Mesodermal cell (in vitro differentiated cells): ENCODE results near the gene PPM1L.

Source experiments
- H3K27ac ChIP-seq: 2 replicates; pipeline ENCODE4 v1.7.0; 2013; ENCODE audit warnings: mild to moderate bottlenecking, low read depth, low read length, moderate library complexity; ENCODE audit not compliant: severe bottlenecking
- H3K36me3 ChIP-seq: 2 replicates; pipeline ENCODE4 v1.7.1; 2013; ENCODE audit warnings: mild to moderate bottlenecking, low read length, moderate library complexity; ENCODE audit not compliant: control insufficient read depth, insufficient read depth
- H3K4me1 ChIP-seq: one replicate; pipeline ENCODE4 v1.7.1; 2013; ENCODE audit warnings: mild to moderate bottlenecking, low read length; ENCODE audit not compliant: insufficient read depth, control insufficient read depth, poor library complexity, severe bottlenecking
- H3K4me3 ChIP-seq: 2 replicates; pipeline ENCODE4 v1.7.0; 2013; ENCODE audit warnings: low read length, control low read depth, mild to moderate bottlenecking; ENCODE audit not compliant: insufficient read depth, poor library complexity, severe bottlenecking; ENCODE audit errors: extremely low read depth
- H3K9me3 ChIP-seq: 2 replicates; pipeline ENCODE4 v1.7.1; 2013; ENCODE audit warnings: mild to moderate bottlenecking, low read length, moderate library complexity; ENCODE audit not compliant: control insufficient read depth
- WGBS, 2 experiments: methylation state at CpG; one replicate each; pipeline ENCODE4 v1.1.5; 2013; ENCODE audit warnings: missing lambda C conversion rate in 2 of 2; ENCODE audit not compliant: insufficient coverage in 2 of 2; 5-methylcytosine and 5-hydroxymethylcytosine counted together

The PPM1L gene

GRCh38 chr3:161126495-161126894 lies 370.5 kb downstream of the PPM1L start:
- Histone ChIP-seq H3K27ac (no peak overlapping the region), H3K4me1 (no peaks in the 10 kb centered on the region), H3K9me3 (peaks cover 8% of the 10 kb centered on the region), H3K36me3 (no peaks in the 10 kb centered on the region), H3K4me3 (no peak overlapping the region)
- WGBS, 2 experiments, result no CpG with 5 or more reads among the region's 2 CpGs
